Measurements from ENCODE around the gene COL23A1. TPM values are rescaled to one million over a fixed set of nuclear protein-coding genes. Genes with fewer than 3 reads are reported as not detected.

COL23A1 gene
- polyA plus RNA-seq, 2 donors = 0.59 to 0.75 TPM

- H3K4me1 ChIP-seq (ENCODE audit: control insufficient read depth in 2 of 2, insufficient read depth in 2 of 2, low read length in 1 of 2) = no peaks in the 10 kb centered on the region
- H3K27ac ChIP-seq (ENCODE audit: low read depth in 2 of 2, low read length in 1 of 2) = no peak overlapping the region
- no peaks in the 10 kb centered on the region for H3K36me3 ChIP-seq (ENCODE audit: control insufficient read depth in 2 of 2, insufficient read depth in 2 of 2, low read length in 1 of 2)
- WGBS, 2 donors = 83 to 89% methylated on average over 7 of the region's 7 CpGs
- no peaks in the 10 kb centered on the region for H3K27me3 ChIP-seq (ENCODE audit: control insufficient read depth in 1 of 2, insufficient read depth in 2 of 2, low read length in 2 of 2)
- H3K9me3 ChIP-seq (ENCODE audit: control insufficient read depth in 2 of 2, insufficient read depth in 1 of 2, low read depth in 1 of 2, low read length in 1 of 2) = no peaks in the 10 kb centered on the region
- H3K4me3 ChIP-seq (ENCODE audit: low read depth in 1 of 2, low read length in 2 of 2) = no peak overlapping the region
Measured at GRCh38 chr5:178418471-178419010, 171.7 kb downstream of the COL23A1 start.

DNA sequence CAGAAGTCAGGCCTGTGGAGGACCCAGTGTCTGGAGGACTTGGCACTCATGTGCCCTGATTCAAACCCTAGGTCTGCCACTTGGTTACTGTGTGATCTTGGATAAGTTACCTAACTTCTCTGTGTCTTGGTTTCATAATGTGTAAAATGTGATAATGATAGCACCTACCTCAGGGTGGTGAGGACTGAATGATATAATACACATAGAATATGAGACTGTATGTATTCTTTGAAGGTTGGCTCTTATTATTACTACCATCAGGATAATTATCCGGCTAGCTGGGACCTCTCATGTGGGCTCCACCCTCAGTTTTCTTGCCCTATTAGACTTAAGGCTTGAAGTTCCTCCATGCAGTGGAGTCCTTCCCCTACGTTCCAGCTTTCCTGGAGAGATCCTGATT, 172.2 kb downstream of the COL23A1 start:
- Histone ChIP-seq H3K4me1 (ENCODE audit: control insufficient read depth in 2 of 2, insufficient read depth in 2 of 2, low read length in 1 of 2) (no peaks in the 10 kb centered on the region), H3K36me3 (ENCODE audit: control insufficient read depth in 2 of 2, insufficient read depth in 2 of 2, low read length in 1 of 2) (no peaks in the 10 kb centered on the region), H3K27ac (ENCODE audit: low read depth in 2 of 2, low read length in 1 of 2) (no peak overlapping the region), H3K4me3 (ENCODE audit: low read depth in 1 of 2, low read length in 2 of 2) (no peak overlapping the region), H3K9me3 (ENCODE audit: control insufficient read depth in 2 of 2, insufficient read depth in 1 of 2, low read depth in 1 of 2, low read length in 1 of 2) (no peaks in the 10 kb centered on the region), H3K27me3 (ENCODE audit: control insufficient read depth in 1 of 2, insufficient read depth in 2 of 2, low read length in 2 of 2) (no peaks in the 10 kb centered on the region)
- WGBS, 2 donors = 84 to 92% methylated on average over 2 of the region's 2 CpGs

- Histone ChIP-seq H3K4me1 (ENCODE audit: control insufficient read depth in 2 of 2, insufficient read depth in 2 of 2, low read length in 1 of 2) (no peaks in the 10 kb centered on the region), H3K4me3 (ENCODE audit: low read depth in 1 of 2, low read length in 2 of 2) (no peak overlapping the region), H3K9me3 (ENCODE audit: control insufficient read depth in 2 of 2, insufficient read depth in 1 of 2, low read depth in 1 of 2, low read length in 1 of 2) (no peaks in the 10 kb centered on the region), H3K27ac (ENCODE audit: low read depth in 2 of 2, low read length in 1 of 2) (no peak overlapping the region), H3K27me3 (ENCODE audit: control insufficient read depth in 1 of 2, insufficient read depth in 2 of 2, low read length in 2 of 2) (no peaks in the 10 kb centered on the region), H3K36me3 (ENCODE audit: control insufficient read depth in 2 of 2, insufficient read depth in 2 of 2, low read length in 1 of 2) (no peaks in the 10 kb centered on the region)
- 76 to 82% methylated on average over 13 of the region's 13 CpGs for WGBS, 2 donors
Measured at GRCh38 chr5:178417391-178417811, 172.8 kb downstream of the COL23A1 start.

DNA sequence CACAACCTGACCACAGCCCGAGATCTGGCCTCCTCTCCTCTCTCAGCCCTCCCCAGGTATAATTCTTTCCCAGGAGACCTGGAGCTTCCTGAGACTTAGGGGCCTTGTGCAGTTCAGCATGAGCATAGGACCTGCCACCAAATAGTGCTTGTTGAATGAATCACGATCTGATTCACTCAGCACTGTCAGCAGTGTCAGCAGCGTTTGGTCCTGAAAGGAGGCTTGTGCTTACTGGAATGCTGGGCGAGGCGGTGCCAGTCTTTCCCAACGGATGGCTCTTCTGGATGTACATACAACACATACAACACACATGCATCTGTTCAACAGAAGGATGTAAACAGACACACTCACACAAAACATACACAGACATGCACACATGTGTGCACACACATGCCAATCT, 173.3 kb downstream of the COL23A1 start:
- Histone ChIP-seq H3K27me3 (ENCODE audit: control insufficient read depth in 1 of 2, insufficient read depth in 2 of 2, low read length in 2 of 2) (no peaks in the 10 kb centered on the region), H3K9me3 (ENCODE audit: control insufficient read depth in 2 of 2, insufficient read depth in 1 of 2, low read depth in 1 of 2, low read length in 1 of 2) (no peaks in the 10 kb centered on the region), H3K36me3 (ENCODE audit: control insufficient read depth in 2 of 2, insufficient read depth in 2 of 2, low read length in 1 of 2) (no peaks in the 10 kb centered on the region), H3K4me1 (ENCODE audit: control insufficient read depth in 2 of 2, insufficient read depth in 2 of 2, low read length in 1 of 2) (no peaks in the 10 kb centered on the region), H3K27ac (ENCODE audit: low read depth in 2 of 2, low read length in 1 of 2) (no peak overlapping the region), H3K4me3 (ENCODE audit: low read depth in 1 of 2, low read length in 2 of 2) (no peak overlapping the region)
- WGBS, 2 donors = 70 to 73% methylated on average over 6 of the region's 6 CpGs

DNA sequence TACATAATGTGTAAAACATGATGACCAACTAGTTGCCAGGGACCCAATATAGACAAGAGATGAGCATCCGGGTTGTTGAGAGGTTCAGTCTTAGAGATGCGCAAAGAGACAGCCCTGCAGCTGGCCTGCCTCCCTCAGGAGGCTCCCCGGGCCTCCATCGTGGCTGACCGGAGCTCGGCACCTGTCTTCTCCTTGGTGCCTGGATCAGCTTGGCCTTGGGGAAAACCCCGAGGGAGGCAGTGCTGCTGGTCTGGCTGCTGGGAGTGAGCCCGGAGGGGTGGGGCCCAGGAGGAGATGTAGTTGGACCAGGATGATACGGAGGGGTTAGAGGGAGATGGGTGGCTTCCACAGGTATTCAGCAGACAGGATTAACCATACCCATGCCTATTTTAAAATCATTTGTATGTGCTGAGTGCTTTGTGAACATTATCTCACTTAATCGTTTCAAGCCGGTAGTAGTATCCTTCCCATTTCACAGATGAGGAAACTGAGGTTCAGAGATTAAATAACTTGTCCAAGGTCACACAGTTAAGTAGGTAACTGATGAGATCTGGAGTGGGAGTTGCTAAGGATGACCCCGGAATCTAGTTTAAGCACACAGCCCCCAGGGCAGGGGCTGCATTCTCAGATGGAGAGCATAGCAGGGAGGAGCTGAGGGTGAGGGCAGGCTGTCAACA, 173.8 kb downstream of the COL23A1 start:
- WGBS, 2 donors = 90 to 93% methylated on average over 12 of the region's 12 CpGs
- Histone ChIP-seq H3K4me3 (ENCODE audit: low read depth in 1 of 2, low read length in 2 of 2) (no peak overlapping the region), H3K36me3 (ENCODE audit: control insufficient read depth in 2 of 2, insufficient read depth in 2 of 2, low read length in 1 of 2) (no peaks in the 10 kb centered on the region), H3K27me3 (ENCODE audit: control insufficient read depth in 1 of 2, insufficient read depth in 2 of 2, low read length in 2 of 2) (no peaks in the 10 kb centered on the region), H3K4me1 (ENCODE audit: control insufficient read depth in 2 of 2, insufficient read depth in 2 of 2, low read length in 1 of 2) (no peaks in the 10 kb centered on the region), H3K9me3 (ENCODE audit: control insufficient read depth in 2 of 2, insufficient read depth in 1 of 2, low read depth in 1 of 2, low read length in 1 of 2) (no peaks in the 10 kb centered on the region), H3K27ac (ENCODE audit: low read depth in 2 of 2, low read length in 1 of 2) (no peak overlapping the region)

DNA sequence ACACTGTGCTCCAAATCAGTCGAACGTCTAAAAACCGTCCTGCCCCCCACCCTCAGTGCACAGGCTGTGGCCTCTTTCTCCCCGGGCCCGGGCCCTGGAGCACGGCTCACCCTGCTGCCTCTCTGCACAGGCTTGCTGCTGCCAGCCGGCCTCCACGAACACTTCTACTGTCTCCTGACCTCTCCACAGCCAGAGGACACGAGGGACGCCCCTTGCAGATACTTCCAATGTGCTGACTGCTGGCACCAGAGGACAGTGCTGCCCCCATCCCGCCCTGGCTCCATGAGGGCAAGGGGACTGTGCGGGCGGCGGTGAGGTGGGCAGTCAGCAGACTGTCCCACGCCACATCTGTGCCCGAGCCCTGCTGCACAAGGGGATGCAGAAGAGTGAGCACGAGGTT, 174.8 kb downstream of the COL23A1 start:
- Histone ChIP-seq H3K27ac (ENCODE audit: low read depth in 2 of 2, low read length in 1 of 2) (no peak overlapping the region), H3K36me3 (ENCODE audit: control insufficient read depth in 2 of 2, insufficient read depth in 2 of 2, low read length in 1 of 2) (no peaks in the 10 kb centered on the region), H3K27me3 (ENCODE audit: control insufficient read depth in 1 of 2, insufficient read depth in 2 of 2, low read length in 2 of 2) (no peaks in the 10 kb centered on the region), H3K4me1 (ENCODE audit: control insufficient read depth in 2 of 2, insufficient read depth in 2 of 2, low read length in 1 of 2) (no peaks in the 10 kb centered on the region), H3K4me3 (ENCODE audit: low read depth in 1 of 2, low read length in 2 of 2) (no peak overlapping the region), H3K9me3 (ENCODE audit: control insufficient read depth in 2 of 2, insufficient read depth in 1 of 2, low read depth in 1 of 2, low read length in 1 of 2) (no peaks in the 10 kb centered on the region)
- 80 to 86% methylated on average over 17 of the region's 17 CpGs for WGBS, 2 donors

DNA sequence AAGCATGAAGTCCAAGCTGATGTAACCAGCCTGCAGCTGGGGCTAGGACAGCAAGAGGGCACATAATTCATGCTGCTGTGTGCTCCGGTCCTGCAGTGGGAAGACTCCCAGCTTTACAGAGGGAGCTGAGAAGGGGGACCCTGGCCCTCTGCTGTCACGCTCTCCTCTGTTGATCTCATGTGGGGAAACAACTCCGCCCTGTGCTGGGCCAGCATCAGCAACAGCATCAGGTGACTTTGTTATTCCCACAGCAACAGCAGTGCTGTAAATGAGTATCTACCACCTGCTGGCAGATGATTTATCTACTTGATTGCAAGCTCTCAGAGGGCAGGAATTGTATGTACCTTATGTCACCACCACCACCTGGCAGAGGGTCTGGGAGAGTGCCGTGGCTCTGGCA, 176.2 kb downstream of the COL23A1 start:
- H3K27ac ChIP-seq (ENCODE audit: low read depth in 2 of 2, low read length in 1 of 2) = no peak overlapping the region
- no peaks in the 10 kb centered on the region for H3K27me3 ChIP-seq (ENCODE audit: control insufficient read depth in 1 of 2, insufficient read depth in 2 of 2, low read length in 2 of 2)
- H3K4me3 ChIP-seq (ENCODE audit: low read depth in 1 of 2, low read length in 2 of 2) = no peak overlapping the region
- WGBS, 2 donors = 68 to 75% methylated on average over 4 of the region's 4 CpGs
- H3K9me3 ChIP-seq (ENCODE audit: control insufficient read depth in 2 of 2, insufficient read depth in 1 of 2, low read depth in 1 of 2, low read length in 1 of 2) = no peaks in the 10 kb centered on the region
- no peaks in the 10 kb centered on the region for H3K4me1 ChIP-seq (ENCODE audit: control insufficient read depth in 2 of 2, insufficient read depth in 2 of 2, low read length in 1 of 2)
- no peaks in the 10 kb centered on the region for H3K36me3 ChIP-seq (ENCODE audit: control insufficient read depth in 2 of 2, insufficient read depth in 2 of 2, low read length in 1 of 2)

DNA sequence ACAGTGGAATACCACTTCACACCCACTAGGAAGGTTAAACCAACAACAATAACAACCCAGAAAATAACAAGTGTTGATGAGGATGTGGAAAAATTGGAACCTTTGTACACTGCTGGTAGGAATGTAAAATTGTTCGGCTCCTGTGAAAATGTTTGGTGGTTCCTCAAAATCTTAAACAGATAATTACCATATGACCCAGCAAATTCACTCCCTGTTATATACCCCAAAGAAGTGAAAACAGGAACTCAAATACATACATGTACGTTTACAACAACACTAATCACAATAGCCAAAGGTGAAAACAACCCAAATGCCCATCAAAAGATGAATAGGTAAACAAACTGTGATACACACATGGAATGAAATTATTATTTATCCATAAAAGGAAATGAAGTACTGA, 179.1 kb downstream of the COL23A1 start:
- Histone ChIP-seq H3K36me3 (ENCODE audit: control insufficient read depth in 2 of 2, insufficient read depth in 2 of 2, low read length in 1 of 2) (no peaks in the 10 kb centered on the region), H3K27ac (ENCODE audit: low read depth in 2 of 2, low read length in 1 of 2) (no peak overlapping the region), H3K27me3 (ENCODE audit: control insufficient read depth in 1 of 2, insufficient read depth in 2 of 2, low read length in 2 of 2) (no peaks in the 10 kb centered on the region), H3K4me1 (ENCODE audit: control insufficient read depth in 2 of 2, insufficient read depth in 2 of 2, low read length in 1 of 2) (no peaks in the 10 kb centered on the region), H3K9me3 (ENCODE audit: control insufficient read depth in 2 of 2, insufficient read depth in 1 of 2, low read depth in 1 of 2, low read length in 1 of 2) (no peaks in the 10 kb centered on the region), H3K4me3 (ENCODE audit: low read depth in 1 of 2, low read length in 2 of 2) (no peak overlapping the region)
- WGBS, 2 donors = 64 to 70% methylated on average over 2 of the region's 2 CpGs

DNA sequence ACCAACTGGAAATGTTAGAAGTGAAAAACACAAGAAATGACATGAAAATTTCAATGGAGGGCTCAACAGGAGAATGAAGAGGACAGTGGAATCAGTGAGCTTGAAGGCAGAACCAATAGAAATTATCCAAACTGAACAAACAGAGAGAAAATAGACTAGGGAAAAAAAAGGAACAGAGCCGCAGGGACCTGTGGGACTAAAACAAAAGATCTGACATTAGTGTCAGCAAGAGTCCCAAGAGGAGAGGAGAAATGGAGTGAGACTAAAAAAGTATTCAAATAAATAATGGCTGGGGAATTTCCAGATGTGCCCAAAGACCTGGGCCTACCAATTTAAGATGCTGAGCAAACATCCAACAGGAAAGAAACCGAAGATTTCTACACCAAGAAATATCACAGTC, 182.5 kb downstream of the COL23A1 start:
- Histone ChIP-seq H3K9me3 (ENCODE audit: control insufficient read depth in 2 of 2, insufficient read depth in 1 of 2, low read depth in 1 of 2, low read length in 1 of 2) (no peaks in the 10 kb centered on the region), H3K27me3 (ENCODE audit: control insufficient read depth in 1 of 2, insufficient read depth in 2 of 2, low read length in 2 of 2) (no peaks in the 10 kb centered on the region), H3K4me1 (ENCODE audit: control insufficient read depth in 2 of 2, insufficient read depth in 2 of 2, low read length in 1 of 2) (no peaks in the 10 kb centered on the region), H3K27ac (ENCODE audit: low read depth in 2 of 2, low read length in 1 of 2) (no peak overlapping the region), H3K4me3 (ENCODE audit: low read depth in 1 of 2, low read length in 2 of 2) (no peak overlapping the region), H3K36me3 (ENCODE audit: control insufficient read depth in 2 of 2, insufficient read depth in 2 of 2, low read length in 1 of 2) (no peaks in the 10 kb centered on the region)
- WGBS, 2 donors = 86 to 88% methylated on average over 2 of the region's 2 CpGs

DNA sequence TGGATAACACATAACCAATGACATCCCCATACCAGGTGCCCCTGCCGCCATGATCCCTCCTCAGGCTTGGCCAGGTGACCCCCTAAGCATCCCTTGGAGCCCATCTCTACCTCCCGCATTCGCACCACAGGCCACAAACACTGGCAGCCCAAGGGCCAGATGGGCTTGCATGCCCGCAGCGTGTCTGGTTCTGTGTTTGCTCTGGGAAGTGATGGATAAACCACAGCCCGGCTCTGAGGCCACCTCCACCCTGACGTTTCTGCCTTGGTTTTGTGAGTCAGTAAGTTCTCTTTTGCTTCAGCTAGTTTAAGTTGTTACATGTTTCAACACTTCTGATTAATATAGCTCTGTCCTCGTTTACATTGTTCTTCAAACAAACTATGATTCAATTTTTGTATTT, 185.2 kb downstream of the COL23A1 start:
- Histone ChIP-seq H3K27ac (ENCODE audit: low read depth in 2 of 2, low read length in 1 of 2) (no peak overlapping the region), H3K9me3 (ENCODE audit: control insufficient read depth in 2 of 2, insufficient read depth in 1 of 2, low read depth in 1 of 2, low read length in 1 of 2) (no peaks in the 10 kb centered on the region), H3K36me3 (ENCODE audit: control insufficient read depth in 2 of 2, insufficient read depth in 2 of 2, low read length in 1 of 2) (no peaks in the 10 kb centered on the region), H3K4me1 (ENCODE audit: control insufficient read depth in 2 of 2, insufficient read depth in 2 of 2, low read length in 1 of 2) (no peaks in the 10 kb centered on the region), H3K27me3 (ENCODE audit: control insufficient read depth in 1 of 2, insufficient read depth in 2 of 2, low read length in 2 of 2) (no peaks in the 10 kb centered on the region), H3K4me3 (ENCODE audit: low read depth in 1 of 2, low read length in 2 of 2) (no peak overlapping the region)
- 61 to 65% methylated on average over 8 of the region's 8 CpGs for WGBS, 2 donors
